Naive thymus-derived CD4-positive, alpha-beta T cell (primary cell): ENCODE results near the gene RABAC1. TPM values are rescaled to one million over a fixed set of nuclear protein-coding genes. Genes with fewer than 3 reads are reported as not detected.

Source experiments
- ATAC-seq: fragments of 150-1000 bp; cut with Tn5 transposase; 2 replicates; pipeline ENCODE4 v1.10.0; 2021; ENCODE audit warnings: mild to moderate bottlenecking, moderate library complexity
- CTCF ChIA-PET: fragments of 350-600 bp; sonication (Branson Sonifier 250); formaldehyde crosslinking; loops from one replicate; lab custom pipeline; 2021; ENCODE audit warnings: antibody characterized with exemption; lab: Charles Lee
- POLR2A ChIA-PET: fragments of 350-600 bp; sonication (Branson Sonifier 250); formaldehyde crosslinking; loops from one replicate; lab custom pipeline; 2021; ENCODE audit warnings: antibody characterized with exemption, inconsistent platforms; lab: Charles Lee
- DNase-seq, 9 donors: peaks; one replicate each; pipeline versions ENCODE4 v3.0.0 to v3.0.0-alpha.2; 2020 to 2022; ENCODE audit warnings: mixed read lengths in 1 of 9
- H3K27ac ChIP-seq: one replicate; pipeline ENCODE4 v1.7.0; 2013; ENCODE audit warnings: mild to moderate bottlenecking, low read depth, low read length, moderate library complexity
- H3K27me3 ChIP-seq, 2 donors: one replicate each; pipeline ENCODE4 v1.7.0; 2013; ENCODE audit warnings: low read length in 2 of 2, mild to moderate bottlenecking in 2 of 2, moderate library complexity in 2 of 2; ENCODE audit not compliant: control insufficient read depth in 2 of 2, insufficient read depth in 2 of 2
- H3K36me3 ChIP-seq, 3 experiments: 1 replicate in 2 of 3; 2 replicates in 1 of 3; pipeline ENCODE4 v1.7.0; 2013; ENCODE audit warnings: low read length in 3 of 3, mild to moderate bottlenecking in 3 of 3, moderate library complexity in 1 of 3; ENCODE audit not compliant: insufficient read depth in 3 of 3, control insufficient read depth in 2 of 3
- H3K4me1 ChIP-seq, 2 donors: one replicate each; pipeline ENCODE4 v1.7.0; 2013; ENCODE audit warnings: low read length in 2 of 2, mild to moderate bottlenecking in 2 of 2, moderate library complexity in 1 of 2; ENCODE audit not compliant: control insufficient read depth in 2 of 2, insufficient read depth in 2 of 2
- H3K4me3 ChIP-seq: 2 replicates; pipeline ENCODE4 v1.7.0; 2013; ENCODE audit warnings: mild to moderate bottlenecking, low read length
- H3K9me3 ChIP-seq, 3 experiments: 1 replicate in 2 of 3; 2 replicates in 1 of 3; pipeline ENCODE4 v1.7.0; 2013; ENCODE audit warnings: low read length in 3 of 3; ENCODE audit not compliant: control insufficient read depth in 2 of 3
- H3K27ac Mint-ChIP-seq, 9 donors: one replicate each; pipeline ENCODE4 v1.8.0; 2020 to 2022; ENCODE audit warnings: mixed read lengths in 9 of 9, mild to moderate bottlenecking in 8 of 9, moderate library complexity in 5 of 9, inconsistent platforms in 2 of 9
- H3K27me3 Mint-ChIP-seq, 5 donors: one replicate each; pipeline ENCODE4 v1.8.0; 2021 to 2022; ENCODE audit warnings: mixed read lengths in 5 of 5, mild to moderate bottlenecking in 1 of 5
- H3K36me3 Mint-ChIP-seq, 5 donors: one replicate each; pipeline ENCODE4 v1.8.0; 2020 to 2022; ENCODE audit warnings: mixed read lengths in 5 of 5, mild to moderate bottlenecking in 3 of 5, inconsistent platforms in 1 of 5
- H3K4me1 Mint-ChIP-seq, 7 donors: one replicate each; pipeline ENCODE4 v1.8.0; 2020 to 2022; ENCODE audit warnings: mixed read lengths in 7 of 7, mild to moderate bottlenecking in 3 of 7, inconsistent platforms in 1 of 7
- H3K4me3 Mint-ChIP-seq, 10 donors: one replicate each; pipeline ENCODE4 v1.8.0; 2020 to 2022; ENCODE audit warnings: mild to moderate bottlenecking in 10 of 10, mixed read lengths in 10 of 10, moderate library complexity in 6 of 10, inconsistent platforms in 2 of 10
- H3K9me3 Mint-ChIP-seq, 11 donors: one replicate each; pipeline ENCODE4 v1.8.0; 2020 to 2022; ENCODE audit warnings: mixed read lengths in 11 of 11, mild to moderate bottlenecking in 4 of 11, inconsistent platforms in 1 of 11, moderate library complexity in 1 of 11
- intact Hi-C, 2 donors: fragments of 100-400 bp; cut with micrococcal nuclease; formaldehyde crosslinking; loops; one replicate each; pipeline ENCODE4 v1.15.1; 2023
- polyA plus RNA-seq, 2 donors: library from polyadenylated mRNA; unstranded; fragments of 300-500 nt; fragmentation: Illumina TruSeq; gene quantifications; one replicate each; pipeline ENCODE4 v1.2.3, GENCODE V29; 2021
- total RNA-seq, 6 experiments: library from RNA in 5 of 6; stranded (reverse) in 5 of 6; gene quantifications; 1 replicate in 5 of 6; 2 replicates in 1 of 6; pipeline ENCODE4 v1.2.3 and lab custom pipeline; 2021 to 2026

The RABAC1 gene
- total and polyA plus RNA-seq, 7 experiments from 2014 or later: 70.4 to 187 (median 86.4) TPM

DNA sequence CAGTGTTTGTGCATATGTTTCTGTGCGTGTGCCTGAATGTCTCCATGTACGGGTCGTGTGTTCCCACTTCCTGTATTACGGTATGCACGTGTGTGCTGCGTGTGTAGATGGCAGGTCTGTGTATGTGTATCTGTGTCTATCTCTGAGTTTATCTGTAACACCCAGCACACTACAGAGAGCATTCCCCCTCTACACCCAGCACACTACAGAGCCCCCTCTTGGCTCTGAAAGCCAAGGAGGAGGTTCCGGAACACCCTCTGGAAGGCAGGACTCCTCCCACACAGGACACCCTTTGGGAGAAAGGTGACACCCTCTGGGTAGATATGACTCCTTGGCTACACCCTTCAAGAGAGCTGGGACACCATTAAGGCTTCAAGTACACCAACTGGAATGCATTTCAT is 28.8 kb downstream of the RABAC1 start:
- Mint-ChIP-seq H3K27ac (peak overlapping the region; percentile 31 to 96 (median 88)), H3K36me3 (peaks cover 0 to 4% (median 0%) of the 10 kb centered on the region in 5 donors), H3K4me3 (peak overlapping the region in 6 of 10 donors; percentile 52 to 99 (median 64)), H3K27me3 (peaks cover 0 to 16% (median 0%) of the 10 kb centered on the region in 5 donors), H3K9me3 (no peaks in the 10 kb centered on the region), H3K4me1 (peaks cover 40 to 58% (median 44%) of the 10 kb centered on the region in 7 donors)
- no peak for DNase-seq
- ChIA-PET POLR2A (interaction anchor here (0.9 to 5.4 kb wide), 13 partner anchors 11 to 71 kb away, joined by 3 to 82 read pairs (median 7); partner anchors contain the start of genes ARHGEF1, CD79A, RABAC1 and RPS19), CTCF (interaction anchor here (1.0 to 2.0 kb wide), 5 partner anchors 16 to 138 kb away, joined by 3 to 11 read pairs (median 3); no protein-coding TSS in a partner anchor)
- Histone ChIP-seq H3K4me1 (peaks cover 28 to 35% of the 10 kb centered on the region in 2 donors), H3K9me3 (no peaks in the 10 kb centered on the region), H3K27me3 (peaks cover 0 to 1% of the 10 kb centered on the region in 2 donors), H3K36me3 (no peaks in the 10 kb centered on the region), H3K4me3 (no peak overlapping the region), H3K27ac (no peak overlapping the region)
- intact Hi-C loops: no loop called here
- no peak for ATAC-seq

DNA sequence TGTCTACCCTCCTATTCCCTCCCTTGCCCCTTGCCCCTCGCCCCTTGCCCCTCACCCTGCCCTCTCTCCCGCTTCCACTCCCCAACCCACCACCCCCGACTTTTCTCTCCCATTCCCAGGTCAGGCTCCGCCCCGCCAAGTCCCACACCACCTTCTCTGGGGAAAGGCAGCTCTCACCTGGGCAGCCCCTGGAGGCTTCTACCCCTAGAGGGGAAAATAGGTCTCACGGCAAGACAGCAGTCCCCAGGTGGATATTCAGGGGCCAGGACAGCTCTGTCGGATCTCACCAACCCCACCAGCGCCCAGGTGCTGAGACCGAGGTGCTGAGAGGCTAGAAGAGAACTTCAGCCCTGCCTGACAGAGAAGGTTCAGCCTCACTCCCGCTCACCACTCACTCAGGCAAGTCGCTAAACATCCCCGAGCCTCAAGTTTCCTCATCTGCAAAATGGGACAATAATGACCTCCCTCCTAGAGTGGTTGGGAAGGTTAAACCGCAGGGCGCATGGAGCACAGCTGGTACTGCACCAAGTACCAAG is 29.5 kb downstream of the RABAC1 start:
- peaks cover 0 to 4% (median 0%) of the 10 kb centered on the region in 5 donors for H3K36me3 Mint-ChIP-seq
- H3K9me3 Mint-ChIP-seq: no peaks in the 10 kb centered on the region
- intact Hi-C loops: loop anchor here in 1 of 2 donors (1.0 to 2.0 kb wide), 3 partner anchors 15 to 70 kb away; no protein-coding TSS in a partner anchor
- H3K27me3 Mint-ChIP-seq: peaks cover 0 to 10% (median 0%) of the 10 kb centered on the region in 5 donors
- POLR2A ChIA-PET: interaction anchor here (0.6 to 5.4 kb wide), 13 partner anchors 10 to 91 kb away, joined by 3 to 82 read pairs (median 7); partner anchors contain the start of genes ARHGEF1, CD79A, RABAC1 and RPS19
- ATAC-seq (no peak), DNase-seq (no peak)
- H3K4me3 Mint-ChIP-seq: peak overlapping the region in 6 of 10 donors; percentile 88 to 99 (median 91)
- peaks cover 33 to 51% (median 37%) of the 10 kb centered on the region in 7 donors for H3K4me1 Mint-ChIP-seq
- no peaks in the 10 kb centered on the region for H3K9me3 ChIP-seq
- H3K4me3 ChIP-seq: no peak overlapping the region
- peak overlapping the region; percentile 70 for H3K27ac ChIP-seq
- peak overlapping the region; percentile 75 to 96 (median 90) for H3K27ac Mint-ChIP-seq
- CTCF ChIA-PET: interaction anchor here (0.8 to 2.0 kb wide), 2 partner anchors 30 to 56 kb away, joined by 3 to 11 read pairs; no protein-coding TSS in a partner anchor
- peaks cover 21 to 29% of the 10 kb centered on the region in 2 donors for H3K4me1 ChIP-seq
- H3K36me3 ChIP-seq: no peaks in the 10 kb centered on the region
- no peaks in the 10 kb centered on the region for H3K27me3 ChIP-seq

DNA sequence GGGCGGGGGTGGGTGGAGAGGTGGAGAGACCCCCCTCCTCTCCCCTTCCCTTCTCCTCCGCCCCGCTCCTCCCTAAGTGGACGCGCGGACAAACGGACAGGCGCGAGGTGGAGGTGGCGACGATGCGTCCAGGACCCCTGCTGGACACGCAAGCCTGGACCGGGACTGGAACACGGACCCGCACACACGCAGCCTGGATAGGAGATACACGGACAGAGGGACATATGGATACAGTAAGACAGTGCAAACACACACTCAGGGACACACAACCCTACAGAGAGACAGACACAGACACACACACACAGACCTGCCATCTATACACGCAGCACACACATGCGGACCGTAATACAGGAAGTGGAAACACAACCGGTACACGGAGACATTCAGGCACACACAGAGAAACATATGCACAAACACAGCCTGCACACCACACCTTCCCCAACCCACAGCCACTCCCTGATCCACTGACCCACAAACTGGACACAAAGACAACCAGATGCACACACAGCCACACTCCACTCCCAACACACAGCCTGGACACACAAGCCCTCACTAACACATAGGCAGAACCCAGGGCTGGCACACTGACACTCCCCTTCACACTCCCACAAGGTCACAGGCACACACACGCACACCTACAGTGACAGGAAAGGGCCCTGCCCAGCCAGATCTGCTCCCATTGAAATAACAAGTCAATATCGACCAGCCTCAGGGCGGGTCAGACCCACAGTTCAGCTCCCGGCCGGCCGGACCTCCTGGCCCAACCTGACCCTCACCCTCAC is 30.2 kb downstream of the RABAC1 start:
- DNase-seq: peak in 7 of 9 donors; percentile 44 to 61 (median 59)
- ChIA-PET POLR2A (interaction anchor here (0.6 to 5.4 kb wide), 11 partner anchors 10 to 90 kb away, joined by 3 to 82 read pairs (median 4); partner anchors contain the start of genes ARHGEF1, CD79A and RPS19), CTCF (interaction anchor here (0.8 to 2.0 kb wide), 3 partner anchors 29 to 55 kb away, joined by 3 to 11 read pairs (median 3); no protein-coding TSS in a partner anchor)
- H3K4me3 ChIP-seq: peak overlapping the region; percentile 93
- no peaks in the 10 kb centered on the region for H3K9me3 ChIP-seq
- H3K4me1 ChIP-seq: peaks cover 18 to 22% of the 10 kb centered on the region in 2 donors
- intact Hi-C loops: loop anchor here in 1 of 2 donors (1.0 to 2.0 kb wide), 5 partner anchors 13 to 70 kb away; no protein-coding TSS in a partner anchor
- peak; percentile 72 for ATAC-seq
- H3K27ac ChIP-seq: peak overlapping the region; percentile 70
- H3K27me3 ChIP-seq: no peaks in the 10 kb centered on the region
- Mint-ChIP-seq H3K36me3 (peaks cover 0 to 4% (median 0%) of the 10 kb centered on the region in 5 donors), H3K4me1 (peaks cover 27 to 46% (median 32%) of the 10 kb centered on the region in 7 donors), H3K4me3 (peak overlapping the region in 6 of 10 donors; percentile 88 to 99 (median 91)), H3K9me3 (no peaks in the 10 kb centered on the region), H3K27me3 (peaks cover 0 to 10% (median 0%) of the 10 kb centered on the region in 5 donors), H3K27ac (peak overlapping the region; percentile 75 to 96 (median 90))
- no peaks in the 10 kb centered on the region for H3K36me3 ChIP-seq

DNA sequence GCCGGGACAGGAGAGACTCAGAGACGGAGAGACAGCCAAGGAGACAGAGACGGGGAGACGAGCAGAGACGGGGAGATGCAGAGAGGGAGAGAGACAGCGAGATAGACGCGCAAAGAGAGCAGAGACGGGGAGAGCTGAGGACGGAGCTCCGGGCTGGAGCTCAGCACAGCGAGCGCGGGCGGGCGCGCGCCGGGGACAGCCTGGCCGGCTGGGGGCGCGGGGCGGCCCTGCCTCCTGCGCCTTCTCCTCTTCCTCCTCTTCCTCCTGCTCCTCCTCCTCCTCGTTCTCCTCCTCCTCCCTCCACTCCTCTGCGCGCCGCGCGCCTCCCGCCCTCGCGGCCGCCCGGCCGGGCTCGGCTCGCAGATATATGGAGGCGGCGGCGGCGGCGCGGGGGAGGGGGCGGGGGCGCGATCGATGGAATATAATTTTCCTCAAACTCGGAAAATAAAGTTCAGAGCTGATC is 30.9 kb downstream of the RABAC1 start, which contains the start of gene ERFL:
Gene ERFL, minus strand, starts transcription at position 229 of the 463 bp plus-strand sequence. CDS start 15,530 bp downstream, outside the sequence.
- H3K27ac ChIP-seq: peak within 1 kb of the TSS; percentile 70
- Mint-ChIP-seq H3K36me3 (peaks cover 0 to 6% (median 2%) of the 10 kb centered on the region in 5 donors), H3K27me3 (peaks cover 0 to 9% (median 3%) of the 10 kb centered on the region in 5 donors), H3K9me3 (peaks cover 0 to 1% (median 0%) of the 10 kb centered on the region in 11 donors), H3K4me1 (peaks cover 23 to 41% (median 29%) of the 10 kb centered on the region in 7 donors), H3K4me3 (peak within 1 kb of the TSS in 6 of 10 donors; percentile 88 to 99 (median 91)), H3K27ac (peak within 1 kb of the TSS; percentile 75 to 96 (median 90))
- no peaks in the 10 kb centered on the region for H3K36me3 ChIP-seq
- no peaks in the 10 kb centered on the region for H3K27me3 ChIP-seq
- peak within 1 kb of the TSS; percentile 93 for H3K4me3 ChIP-seq
- H3K9me3 ChIP-seq: no peaks in the 10 kb centered on the region
- peaks cover 17 to 18% of the 10 kb centered on the region in 2 donors for H3K4me1 ChIP-seq
- ATAC-seq (peak; percentile 50), DNase-seq (peak in 2 of 9 donors; percentile 32 to 53)
- CTCF ChIA-PET: interaction anchor here (1.0 to 1.1 kb wide), 2 partner anchors 42 to 53 kb away, joined by 3 read pairs; no protein-coding TSS in a partner anchor
- intact Hi-C loops: loop anchor here in 1 of 2 donors (1.0 to 2.0 kb wide), 3 partner anchors 12 to 53 kb away; no protein-coding TSS in a partner anchor
- POLR2A ChIA-PET: interaction anchor here (0.6 to 5.4 kb wide), 7 partner anchors 17 to 68 kb away, joined by 3 to 82 read pairs (median 4); partner anchors contain the start of genes ARHGEF1, CD79A, RABAC1 and RPS19

DNA sequence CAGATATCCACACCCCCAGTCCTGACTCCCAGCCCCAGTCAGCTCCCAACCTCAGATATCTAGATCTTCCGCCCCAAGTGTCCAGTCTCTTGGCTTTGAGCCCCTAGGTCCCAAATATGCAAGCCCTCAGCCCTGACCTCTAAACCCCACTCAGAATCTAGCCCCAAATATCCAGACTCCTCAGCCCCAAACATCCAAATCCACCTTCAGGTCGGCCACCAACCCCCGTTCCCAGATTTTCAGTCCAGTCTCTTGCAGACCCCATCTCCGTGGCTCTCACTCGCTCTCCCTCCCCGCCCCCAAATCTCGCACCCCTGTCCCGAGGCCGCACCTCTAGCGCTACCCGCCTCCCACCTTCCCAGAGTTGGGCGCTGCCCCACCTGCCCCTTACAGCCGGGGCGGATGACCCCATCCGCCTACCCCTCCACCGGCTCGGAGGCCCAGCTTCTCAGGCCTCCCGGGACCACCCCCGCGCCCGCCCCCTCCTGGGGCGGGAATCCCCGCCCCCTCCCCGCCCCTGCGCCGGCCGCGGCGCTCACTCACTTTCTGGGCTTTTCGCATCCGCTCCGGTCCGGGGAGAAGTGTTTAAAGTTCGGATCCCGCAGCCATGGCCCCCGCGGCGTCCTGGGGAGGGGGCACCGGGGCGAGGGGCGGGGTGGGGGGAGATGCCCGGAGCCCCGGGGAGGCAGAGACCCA is 31.5 kb downstream of the RABAC1 start:
- peak; percentile 44 for ATAC-seq
- peak in 1 of 9 donors; percentile 44 for DNase-seq
- POLR2A ChIA-PET: interaction anchor here (0.6 to 5.4 kb wide), 8 partner anchors 17 to 68 kb away, joined by 3 to 82 read pairs (median 4); partner anchors contain the start of genes ARHGEF1, CD79A, RABAC1 and RPS19
- Mint-ChIP-seq H3K27me3 (peaks cover 0 to 13% (median 5%) of the 10 kb centered on the region in 5 donors), H3K4me1 (peaks cover 26 to 40% (median 31%) of the 10 kb centered on the region in 7 donors), H3K36me3 (peaks cover 0 to 6% (median 4%) of the 10 kb centered on the region in 5 donors), H3K27ac (peak overlapping the region in 3 of 9 donors; percentile 78 to 85 (median 83)), H3K9me3 (peaks cover 0 to 3% (median 0%) of the 10 kb centered on the region in 11 donors), H3K4me3 (peak overlapping the region in 6 of 10 donors; percentile 88 to 99 (median 91))
- intact Hi-C loops: loop anchor here (1.0 to 2.0 kb wide), 4 partner anchors 11 to 52 kb away; no protein-coding TSS in a partner anchor
- Histone ChIP-seq H3K27me3 (no peaks in the 10 kb centered on the region), H3K27ac (peak overlapping the region; percentile 70), H3K4me3 (peak overlapping the region; percentile 93), H3K4me1 (peaks cover 17 to 18% of the 10 kb centered on the region in 2 donors), H3K36me3 (no peaks in the 10 kb centered on the region), H3K9me3 (no peaks in the 10 kb centered on the region)
- CTCF ChIA-PET: interaction anchor here (1.0 to 1.1 kb wide), 2 partner anchors 41 to 53 kb away, joined by 3 read pairs; no protein-coding TSS in a partner anchor
